ENCODE measurements around the gene ITGA8. TPM values are rescaled to one million over a fixed set of nuclear protein-coding genes. Genes with fewer than 3 reads are reported as not detected.

The ITGA8 gene
- total and polyA plus RNA-seq, 9 of the 15 experiments (the other 6 are each of a cell fraction or from before 2014, with no cell fraction given), result 0.01 to 0.07 (median 0.04) TPM; not detected in 5

- TF ChIP-seq TAF15 (IDR thresholded peaks at IDR 0.05; ENCODE audit: low read depth, low read length) (no peak), PCBP1 (IDR thresholded peaks at IDR 0.05; ENCODE audit: low read depth, low read length, poor library complexity, severe bottlenecking) (no peak), DPF2 (IDR thresholded peaks at IDR 0.05) (no peak), ZKSCAN8 (CRISPR knock-in tag; IDR thresholded peaks at IDR 0.05) (no peak), ZNF232 (CRISPR knock-in tag; IDR thresholded peaks at IDR 0.05) (no peak), KLF16 (IDR thresholded peaks at IDR 0.05) (peak; percentile 27; the same call in 1 of the 2 replicates), ZFP1 (CRISPR knock-in tag; IDR thresholded peaks at IDR 0.05) (no peak), NFXL1 (CRISPR knock-in tag; IDR thresholded peaks at IDR 0.05) (no peak), CREB1 (IDR thresholded peaks at IDR 0.05) (no peak), CREB1 (CRISPR knock-in tag; IDR thresholded peaks at IDR 0.05) (no peak), SRSF1 (IDR thresholded peaks at IDR 0.05; ENCODE audit: low read depth, low read length) (no peak), CTBP1 (IDR thresholded peaks at IDR 0.05; ENCODE audit: borderline replicate concordance) (peak; percentile 31; the same call in 1 of the 2 replicates), XRCC5 (IDR thresholded peaks at IDR 0.05; ENCODE audit: low read depth, low read length) (peak; percentile 65; the same call in 1 of the 2 replicates), NR1H2 (CRISPR knock-in tag; IDR thresholded peaks at IDR 0.05) (no peak), SRSF7 (optimal IDR thresholded peaks at IDR 0.05; ENCODE audit: low read depth, low read length) (no peak), FOXJ2 (tag; IDR thresholded peaks at IDR 0.05) (no peak), HDAC6 (IDR thresholded peaks at IDR 0.05; ENCODE audit: low read depth, low read length) (no peak)
- TF ChIP-seq, protein P1, sequence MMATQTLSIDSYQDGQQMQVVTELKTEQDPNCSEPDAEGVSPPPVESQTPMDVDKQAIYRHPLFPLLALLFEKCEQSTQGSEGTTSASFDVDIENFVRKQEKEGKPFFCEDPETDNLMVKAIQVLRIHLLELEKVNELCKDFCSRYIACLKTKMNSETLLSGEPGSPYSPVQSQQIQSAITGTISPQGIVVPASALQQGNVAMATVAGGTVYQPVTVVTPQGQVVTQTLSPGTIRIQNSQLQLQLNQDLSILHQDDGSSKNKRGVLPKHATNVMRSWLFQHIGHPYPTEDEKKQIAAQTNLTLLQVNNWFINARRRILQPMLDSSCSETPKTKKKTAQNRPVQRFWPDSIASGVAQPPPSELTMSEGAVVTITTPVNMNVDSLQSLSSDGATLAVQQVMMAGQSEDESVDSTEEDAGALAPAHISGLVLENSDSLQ (IDR thresholded peaks at IDR 0.05), result no peak
- TF ChIP-seq, protein P2, sequence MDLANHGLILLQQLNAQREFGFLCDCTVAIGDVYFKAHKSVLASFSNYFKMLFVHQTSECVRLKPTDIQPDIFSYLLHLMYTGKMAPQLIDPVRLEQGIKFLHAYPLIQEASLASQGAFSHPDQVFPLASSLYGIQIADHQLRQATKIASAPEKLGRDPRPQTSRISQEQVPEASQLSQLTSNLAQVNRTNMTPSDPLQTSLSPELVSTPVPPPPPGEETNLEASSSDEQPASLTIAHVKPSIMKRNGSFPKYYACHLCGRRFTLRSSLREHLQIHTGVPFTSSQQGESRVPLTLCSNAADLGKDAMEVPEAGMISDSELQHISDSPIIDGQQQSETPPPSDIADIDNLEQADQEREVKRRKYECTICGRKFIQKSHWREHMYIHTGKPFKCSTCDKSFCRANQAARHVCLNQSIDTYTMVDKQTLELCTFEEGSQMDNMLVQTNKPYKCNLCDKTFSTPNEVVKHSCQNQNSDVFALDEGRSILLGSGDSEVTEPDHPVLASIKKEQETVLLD (IDR thresholded peaks at IDR 0.05), result no peak
- TF ChIP-seq, protein P3, sequence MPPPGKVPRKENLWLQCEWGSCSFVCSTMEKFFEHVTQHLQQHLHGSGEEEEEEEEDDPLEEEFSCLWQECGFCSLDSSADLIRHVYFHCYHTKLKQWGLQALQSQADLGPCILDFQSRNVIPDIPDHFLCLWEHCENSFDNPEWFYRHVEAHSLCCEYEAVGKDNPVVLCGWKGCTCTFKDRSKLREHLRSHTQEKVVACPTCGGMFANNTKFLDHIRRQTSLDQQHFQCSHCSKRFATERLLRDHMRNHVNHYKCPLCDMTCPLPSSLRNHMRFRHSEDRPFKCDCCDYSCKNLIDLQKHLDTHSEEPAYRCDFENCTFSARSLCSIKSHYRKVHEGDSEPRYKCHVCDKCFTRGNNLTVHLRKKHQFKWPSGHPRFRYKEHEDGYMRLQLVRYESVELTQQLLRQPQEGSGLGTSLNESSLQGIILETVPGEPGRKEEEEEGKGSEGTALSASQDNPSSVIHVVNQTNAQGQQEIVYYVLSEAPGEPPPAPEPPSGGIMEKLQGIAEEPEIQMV (tag; conservative IDR thresholded peaks at IDR 0.05; ENCODE audit: low read depth), result no peak
- TF ChIP-seq, protein P4, sequence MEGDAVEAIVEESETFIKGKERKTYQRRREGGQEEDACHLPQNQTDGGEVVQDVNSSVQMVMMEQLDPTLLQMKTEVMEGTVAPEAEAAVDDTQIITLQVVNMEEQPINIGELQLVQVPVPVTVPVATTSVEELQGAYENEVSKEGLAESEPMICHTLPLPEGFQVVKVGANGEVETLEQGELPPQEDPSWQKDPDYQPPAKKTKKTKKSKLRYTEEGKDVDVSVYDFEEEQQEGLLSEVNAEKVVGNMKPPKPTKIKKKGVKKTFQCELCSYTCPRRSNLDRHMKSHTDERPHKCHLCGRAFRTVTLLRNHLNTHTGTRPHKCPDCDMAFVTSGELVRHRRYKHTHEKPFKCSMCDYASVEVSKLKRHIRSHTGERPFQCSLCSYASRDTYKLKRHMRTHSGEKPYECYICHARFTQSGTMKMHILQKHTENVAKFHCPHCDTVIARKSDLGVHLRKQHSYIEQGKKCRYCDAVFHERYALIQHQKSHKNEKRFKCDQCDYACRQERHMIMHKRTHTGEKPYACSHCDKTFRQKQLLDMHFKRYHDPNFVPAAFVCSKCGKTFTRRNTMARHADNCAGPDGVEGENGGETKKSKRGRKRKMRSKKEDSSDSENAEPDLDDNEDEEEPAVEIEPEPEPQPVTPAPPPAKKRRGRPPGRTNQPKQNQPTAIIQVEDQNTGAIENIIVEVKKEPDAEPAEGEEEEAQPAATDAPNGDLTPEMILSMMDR (IDR thresholded peaks at IDR 0.05 in 2 of 3, conservative IDR thresholded peaks at IDR 0.05 in 1 of 3; ENCODE audit: insufficient read depth in 2 of 3, low read depth in 1 of 3, low read length in 3 of 3), result peak; percentile 80 to 96 (median 80)
- TF ChIP-seq, protein P5, sequence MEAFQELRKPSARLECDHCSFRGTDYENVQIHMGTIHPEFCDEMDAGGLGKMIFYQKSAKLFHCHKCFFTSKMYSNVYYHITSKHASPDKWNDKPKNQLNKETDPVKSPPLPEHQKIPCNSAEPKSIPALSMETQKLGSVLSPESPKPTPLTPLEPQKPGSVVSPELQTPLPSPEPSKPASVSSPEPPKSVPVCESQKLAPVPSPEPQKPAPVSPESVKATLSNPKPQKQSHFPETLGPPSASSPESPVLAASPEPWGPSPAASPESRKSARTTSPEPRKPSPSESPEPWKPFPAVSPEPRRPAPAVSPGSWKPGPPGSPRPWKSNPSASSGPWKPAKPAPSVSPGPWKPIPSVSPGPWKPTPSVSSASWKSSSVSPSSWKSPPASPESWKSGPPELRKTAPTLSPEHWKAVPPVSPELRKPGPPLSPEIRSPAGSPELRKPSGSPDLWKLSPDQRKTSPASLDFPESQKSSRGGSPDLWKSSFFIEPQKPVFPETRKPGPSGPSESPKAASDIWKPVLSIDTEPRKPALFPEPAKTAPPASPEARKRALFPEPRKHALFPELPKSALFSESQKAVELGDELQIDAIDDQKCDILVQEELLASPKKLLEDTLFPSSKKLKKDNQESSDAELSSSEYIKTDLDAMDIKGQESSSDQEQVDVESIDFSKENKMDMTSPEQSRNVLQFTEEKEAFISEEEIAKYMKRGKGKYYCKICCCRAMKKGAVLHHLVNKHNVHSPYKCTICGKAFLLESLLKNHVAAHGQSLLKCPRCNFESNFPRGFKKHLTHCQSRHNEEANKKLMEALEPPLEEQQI (IDR thresholded peaks at IDR 0.05), result no peak
Measured at GRCh38 chr10:15585303-15585715, 134.4 kb downstream of the ITGA8 start (continued).
